Measurements from ENCODE around the gene PHLDA1. TPM values are rescaled to one million over a fixed set of nuclear protein-coding genes. Genes with fewer than 3 reads are reported as not detected.

The PHLDA1 gene
- total and polyA plus RNA-seq, 2 of the 13 experiments (the other 11 are each of a cell fraction or from before 2014, with no cell fraction given): 33.8 to 41.0 TPM

DNA sequence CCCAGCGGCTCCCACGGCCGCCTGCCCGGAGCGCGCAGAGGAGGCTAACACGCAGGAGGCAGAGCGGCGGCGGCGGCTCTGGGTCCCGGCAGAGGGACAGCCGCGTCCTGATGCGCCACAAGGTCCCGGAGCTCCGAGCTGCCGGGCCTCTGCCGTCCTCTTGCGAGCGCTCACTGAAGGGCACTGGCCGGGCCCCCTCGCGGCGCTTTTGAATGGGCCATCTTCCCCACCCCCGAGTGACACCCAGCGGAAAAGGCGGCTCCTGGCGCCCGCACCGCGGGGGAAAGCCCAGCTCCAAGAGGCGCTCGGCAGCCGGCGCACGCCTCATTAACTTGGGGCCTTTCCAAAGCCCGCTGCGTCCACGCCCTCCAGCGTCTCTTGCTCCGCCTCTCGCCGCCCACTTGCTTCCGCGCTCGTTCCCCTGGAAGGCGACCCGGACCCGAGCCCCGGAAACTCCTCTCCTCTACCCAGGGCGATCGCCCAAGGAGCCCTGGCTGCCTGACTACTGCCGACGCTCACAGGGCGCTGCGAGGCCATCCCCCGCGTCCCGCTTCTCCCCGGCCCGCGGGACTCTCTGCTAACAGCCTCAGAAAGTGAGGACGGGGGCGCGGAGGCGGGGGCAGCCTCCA is at the start of gene PHLDA1 (continued):
- TF ChIP-seq HOXA3 (CRISPR knock-in tag; IDR thresholded peaks at IDR 0.05) (no peak; the same call in 1 of the 2 replicates), ZNF891 (CRISPR knock-in tag; IDR thresholded peaks at IDR 0.05) (no peak), ZNF816 (CRISPR knock-in tag; IDR thresholded peaks at IDR 0.05; ENCODE audit: borderline replicate concordance) (peak; percentile 64; the same call in 1 of the 2 replicates), HOXA7 (CRISPR knock-in tag; IDR thresholded peaks at IDR 0.05) (no peak; the same call in 1 of the 2 replicates), SNRNP70 (IDR thresholded peaks at IDR 0.05; ENCODE audit: low read depth, low read length) (no peak), GTF3A (CRISPR knock-in tag; conservative IDR thresholded peaks at IDR 0.05) (no peak), FLYWCH1 (CRISPR knock-in tag; IDR thresholded peaks at IDR 0.05) (no peak; the same call in 1 of the 2 replicates), TBX3 (IDR thresholded peaks at IDR 0.05; ENCODE audit: borderline replicate concordance) (0 out of 2 replicates have a peak, but pooled peaks have one; percentile 40), ZNF3 (CRISPR knock-in tag; IDR thresholded peaks at IDR 0.05) (no peak), BRD4 (CRISPR knock-in tag; IDR thresholded peaks at IDR 0.05) (peak; percentile 86)
- TF ChIP-seq, protein P1, sequence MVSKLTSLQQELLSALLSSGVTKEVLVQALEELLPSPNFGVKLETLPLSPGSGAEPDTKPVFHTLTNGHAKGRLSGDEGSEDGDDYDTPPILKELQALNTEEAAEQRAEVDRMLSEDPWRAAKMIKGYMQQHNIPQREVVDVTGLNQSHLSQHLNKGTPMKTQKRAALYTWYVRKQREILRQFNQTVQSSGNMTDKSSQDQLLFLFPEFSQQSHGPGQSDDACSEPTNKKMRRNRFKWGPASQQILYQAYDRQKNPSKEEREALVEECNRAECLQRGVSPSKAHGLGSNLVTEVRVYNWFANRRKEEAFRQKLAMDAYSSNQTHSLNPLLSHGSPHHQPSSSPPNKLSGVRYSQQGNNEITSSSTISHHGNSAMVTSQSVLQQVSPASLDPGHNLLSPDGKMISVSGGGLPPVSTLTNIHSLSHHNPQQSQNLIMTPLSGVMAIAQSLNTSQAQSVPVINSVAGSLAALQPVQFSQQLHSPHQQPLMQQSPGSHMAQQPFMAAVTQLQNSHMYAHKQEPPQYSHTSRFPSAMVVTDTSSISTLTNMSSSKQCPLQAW (CRISPR knock-in tag; IDR thresholded peaks at IDR 0.05): peak; percentile 74
- TF ChIP-seq, protein P2, sequence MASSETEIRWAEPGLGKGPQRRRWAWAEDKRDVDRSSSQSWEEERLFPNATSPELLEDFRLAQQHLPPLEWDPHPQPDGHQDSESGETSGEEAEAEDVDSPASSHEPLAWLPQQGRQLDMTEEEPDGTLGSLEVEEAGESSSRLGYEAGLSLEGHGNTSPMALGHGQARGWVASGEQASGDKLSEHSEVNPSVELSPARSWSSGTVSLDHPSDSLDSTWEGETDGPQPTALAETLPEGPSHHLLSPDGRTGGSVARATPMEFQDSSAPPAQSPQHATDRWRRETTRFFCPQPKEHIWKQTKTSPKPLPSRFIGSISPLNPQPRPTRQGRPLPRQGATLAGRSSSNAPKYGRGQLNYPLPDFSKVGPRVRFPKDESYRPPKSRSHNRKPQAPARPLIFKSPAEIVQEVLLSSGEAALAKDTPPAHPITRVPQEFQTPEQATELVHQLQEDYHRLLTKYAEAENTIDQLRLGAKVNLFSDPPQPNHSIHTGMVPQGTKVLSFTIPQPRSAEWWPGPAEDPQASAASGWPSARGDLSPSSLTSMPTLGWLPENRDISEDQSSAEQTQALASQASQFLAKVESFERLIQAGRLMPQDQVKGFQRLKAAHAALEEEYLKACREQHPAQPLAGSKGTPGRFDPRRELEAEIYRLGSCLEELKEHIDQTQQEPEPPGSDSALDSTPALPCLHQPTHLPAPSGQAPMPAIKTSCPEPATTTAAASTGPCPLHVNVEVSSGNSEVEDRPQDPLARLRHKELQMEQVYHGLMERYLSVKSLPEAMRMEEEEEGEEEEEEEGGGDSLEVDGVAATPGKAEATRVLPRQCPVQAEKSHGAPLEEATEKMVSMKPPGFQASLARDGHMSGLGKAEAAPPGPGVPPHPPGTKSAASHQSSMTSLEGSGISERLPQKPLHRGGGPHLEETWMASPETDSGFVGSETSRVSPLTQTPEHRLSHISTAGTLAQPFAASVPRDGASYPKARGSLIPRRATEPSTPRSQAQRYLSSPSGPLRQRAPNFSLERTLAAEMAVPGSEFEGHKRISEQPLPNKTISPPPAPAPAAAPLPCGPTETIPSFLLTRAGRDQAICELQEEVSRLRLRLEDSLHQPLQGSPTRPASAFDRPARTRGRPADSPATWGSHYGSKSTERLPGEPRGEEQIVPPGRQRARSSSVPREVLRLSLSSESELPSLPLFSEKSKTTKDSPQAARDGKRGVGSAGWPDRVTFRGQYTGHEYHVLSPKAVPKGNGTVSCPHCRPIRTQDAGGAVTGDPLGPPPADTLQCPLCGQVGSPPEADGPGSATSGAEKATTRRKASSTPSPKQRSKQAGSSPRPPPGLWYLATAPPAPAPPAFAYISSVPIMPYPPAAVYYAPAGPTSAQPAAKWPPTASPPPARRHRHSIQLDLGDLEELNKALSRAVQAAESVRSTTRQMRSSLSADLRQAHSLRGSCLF (CRISPR knock-in tag; IDR thresholded peaks at IDR 0.05; ENCODE audit: borderline replicate concordance): peak; percentile 86; the same call in 1 of the 2 replicates
- TF ChIP-seq, protein P3, sequence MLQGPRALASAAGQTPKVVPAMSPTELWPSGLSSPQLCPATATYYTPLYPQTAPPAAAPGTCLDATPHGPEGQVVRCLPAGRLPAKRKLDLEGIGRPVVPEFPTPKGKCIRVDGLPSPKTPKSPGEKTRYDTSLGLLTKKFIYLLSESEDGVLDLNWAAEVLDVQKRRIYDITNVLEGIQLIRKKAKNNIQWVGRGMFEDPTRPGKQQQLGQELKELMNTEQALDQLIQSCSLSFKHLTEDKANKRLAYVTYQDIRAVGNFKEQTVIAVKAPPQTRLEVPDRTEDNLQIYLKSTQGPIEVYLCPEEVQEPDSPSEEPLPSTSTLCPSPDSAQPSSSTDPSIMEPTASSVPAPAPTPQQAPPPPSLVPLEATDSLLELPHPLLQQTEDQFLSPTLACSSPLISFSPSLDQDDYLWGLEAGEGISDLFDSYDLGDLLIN (CRISPR knock-in tag; IDR thresholded peaks at IDR 0.05; ENCODE audit: borderline replicate concordance): peak; percentile 83; the same call in 1 of the 2 replicates
- TF ChIP-seq, protein P4, sequence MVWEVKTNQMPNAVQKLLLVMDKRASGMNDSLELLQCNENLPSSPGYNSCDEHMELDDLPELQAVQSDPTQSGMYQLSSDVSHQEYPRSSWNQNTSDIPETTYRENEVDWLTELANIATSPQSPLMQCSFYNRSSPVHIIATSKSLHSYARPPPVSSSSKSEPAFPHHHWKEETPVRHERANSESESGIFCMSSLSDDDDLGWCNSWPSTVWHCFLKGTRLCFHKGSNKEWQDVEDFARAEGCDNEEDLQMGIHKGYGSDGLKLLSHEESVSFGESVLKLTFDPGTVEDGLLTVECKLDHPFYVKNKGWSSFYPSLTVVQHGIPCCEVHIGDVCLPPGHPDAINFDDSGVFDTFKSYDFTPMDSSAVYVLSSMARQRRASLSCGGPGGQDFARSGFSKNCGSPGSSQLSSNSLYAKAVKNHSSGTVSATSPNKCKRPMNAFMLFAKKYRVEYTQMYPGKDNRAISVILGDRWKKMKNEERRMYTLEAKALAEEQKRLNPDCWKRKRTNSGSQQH (CRISPR knock-in tag; IDR thresholded peaks at IDR 0.05; ENCODE audit: low read depth): 0 out of 2 replicates have a peak, but pooled peaks have one; percentile 24
- TF ChIP-seq, protein P5, sequence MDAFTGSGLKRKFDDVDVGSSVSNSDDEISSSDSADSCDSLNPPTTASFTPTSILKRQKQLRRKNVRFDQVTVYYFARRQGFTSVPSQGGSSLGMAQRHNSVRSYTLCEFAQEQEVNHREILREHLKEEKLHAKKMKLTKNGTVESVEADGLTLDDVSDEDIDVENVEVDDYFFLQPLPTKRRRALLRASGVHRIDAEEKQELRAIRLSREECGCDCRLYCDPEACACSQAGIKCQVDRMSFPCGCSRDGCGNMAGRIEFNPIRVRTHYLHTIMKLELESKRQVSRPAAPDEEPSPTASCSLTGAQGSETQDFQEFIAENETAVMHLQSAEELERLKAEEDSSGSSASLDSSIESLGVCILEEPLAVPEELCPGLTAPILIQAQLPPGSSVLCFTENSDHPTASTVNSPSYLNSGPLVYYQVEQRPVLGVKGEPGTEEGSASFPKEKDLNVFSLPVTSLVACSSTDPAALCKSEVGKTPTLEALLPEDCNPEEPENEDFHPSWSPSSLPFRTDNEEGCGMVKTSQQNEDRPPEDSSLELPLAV (CRISPR knock-in tag; conservative IDR thresholded peaks at IDR 0.05; ENCODE audit: low read depth): no peak
- TF ChIP-seq, protein P6, sequence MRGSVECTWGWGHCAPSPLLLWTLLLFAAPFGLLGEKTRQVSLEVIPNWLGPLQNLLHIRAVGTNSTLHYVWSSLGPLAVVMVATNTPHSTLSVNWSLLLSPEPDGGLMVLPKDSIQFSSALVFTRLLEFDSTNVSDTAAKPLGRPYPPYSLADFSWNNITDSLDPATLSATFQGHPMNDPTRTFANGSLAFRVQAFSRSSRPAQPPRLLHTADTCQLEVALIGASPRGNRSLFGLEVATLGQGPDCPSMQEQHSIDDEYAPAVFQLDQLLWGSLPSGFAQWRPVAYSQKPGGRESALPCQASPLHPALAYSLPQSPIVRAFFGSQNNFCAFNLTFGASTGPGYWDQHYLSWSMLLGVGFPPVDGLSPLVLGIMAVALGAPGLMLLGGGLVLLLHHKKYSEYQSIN (CRISPR knock-in tag; IDR thresholded peaks at IDR 0.05; ENCODE audit: borderline replicate concordance): no peak
